ENCODE results near the gene SLC48A1.

The SLC48A1 gene

GRCh38 chr12:47766502-47767215, 6.4 kb upstream of the SLC48A1 start:
- no peak overlapping the region for H3K4me3 ChIP-seq (ENCODE audit: low read depth, low read length)
- POLR2A ChIA-PET = no interaction called here
- CTCF ChIA-PET = interaction anchor here (0.7 to 19.6 kb wide), 13 partner anchors 10 to 138 kb away, joined by 3 to 1419 read pairs (median 11); partner anchors contain the start of genes ENDOU, RAPGEF3 and VDR
- TF ChIP-seq, protein P1, sequence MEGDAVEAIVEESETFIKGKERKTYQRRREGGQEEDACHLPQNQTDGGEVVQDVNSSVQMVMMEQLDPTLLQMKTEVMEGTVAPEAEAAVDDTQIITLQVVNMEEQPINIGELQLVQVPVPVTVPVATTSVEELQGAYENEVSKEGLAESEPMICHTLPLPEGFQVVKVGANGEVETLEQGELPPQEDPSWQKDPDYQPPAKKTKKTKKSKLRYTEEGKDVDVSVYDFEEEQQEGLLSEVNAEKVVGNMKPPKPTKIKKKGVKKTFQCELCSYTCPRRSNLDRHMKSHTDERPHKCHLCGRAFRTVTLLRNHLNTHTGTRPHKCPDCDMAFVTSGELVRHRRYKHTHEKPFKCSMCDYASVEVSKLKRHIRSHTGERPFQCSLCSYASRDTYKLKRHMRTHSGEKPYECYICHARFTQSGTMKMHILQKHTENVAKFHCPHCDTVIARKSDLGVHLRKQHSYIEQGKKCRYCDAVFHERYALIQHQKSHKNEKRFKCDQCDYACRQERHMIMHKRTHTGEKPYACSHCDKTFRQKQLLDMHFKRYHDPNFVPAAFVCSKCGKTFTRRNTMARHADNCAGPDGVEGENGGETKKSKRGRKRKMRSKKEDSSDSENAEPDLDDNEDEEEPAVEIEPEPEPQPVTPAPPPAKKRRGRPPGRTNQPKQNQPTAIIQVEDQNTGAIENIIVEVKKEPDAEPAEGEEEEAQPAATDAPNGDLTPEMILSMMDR (IDR thresholded peaks at IDR 0.05; ENCODE audit: insufficient read depth, low read length, missing control alignments) = no peak
- no peak for DNase-seq (ENCODE audit: low read depth, low spot score)

- H3K4me3 ChIP-seq (ENCODE audit: low read depth, low read length) = no peak overlapping the region
- no peak for DNase-seq (ENCODE audit: low read depth, low spot score)
- POLR2A ChIA-PET = interaction anchor here (1.3 kb wide), 1 partner anchor 9 kb away, joined by 4 read pairs; the partner anchor contains the start of gene RAPGEF3
- CTCF ChIA-PET = interaction anchor here (0.7 to 19.6 kb wide), 12 partner anchors 9 to 116 kb away, joined by 3 to 1419 read pairs (median 20); partner anchors contain the start of genes ENDOU and RAPGEF3
- TF ChIP-seq, protein P1 (IDR thresholded peaks at IDR 0.05; ENCODE audit: insufficient read depth, low read length, missing control alignments) = peak; percentile 29
Observed at GRCh38 chr12:47767216-47767724, 5.8 kb upstream of the SLC48A1 start.

DNA sequence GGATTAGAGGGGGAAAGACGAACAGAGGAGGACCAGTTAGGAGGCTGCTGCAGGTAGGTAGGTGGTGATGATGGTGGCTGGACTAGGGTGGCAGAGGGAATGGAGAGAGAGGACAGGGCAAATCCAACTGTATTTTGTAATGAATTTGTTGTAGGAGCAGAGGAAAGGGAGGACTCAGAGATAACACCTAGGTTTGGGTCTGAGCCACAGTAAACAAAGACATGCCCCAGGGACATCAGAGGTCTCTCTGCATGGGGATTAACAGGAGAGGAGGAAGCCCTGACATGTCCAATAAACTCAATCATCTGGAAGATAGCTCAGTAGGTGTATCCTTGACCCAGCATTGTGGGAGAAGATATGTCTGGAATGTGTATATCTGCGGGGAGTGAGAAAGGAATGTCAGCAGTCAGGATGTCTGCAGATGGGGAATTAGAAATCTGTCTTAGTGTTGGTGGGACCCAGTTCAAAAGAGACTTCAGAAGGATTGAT, 4.7 kb upstream of the SLC48A1 start:
- no peak overlapping the region for H3K4me3 ChIP-seq (ENCODE audit: low read depth, low read length)
- POLR2A ChIA-PET = interaction anchor here (0.9 to 1.3 kb wide), 2 partner anchors 10 to 11 kb away, joined by 3 to 4 read pairs; partner anchors contain the start of gene RAPGEF3
- TF ChIP-seq, protein P1 (IDR thresholded peaks at IDR 0.05; ENCODE audit: insufficient read depth, low read length, missing control alignments) = no peak
- CTCF ChIA-PET = interaction anchor here (0.9 to 19.6 kb wide), 10 partner anchors 8 to 181 kb away, joined by 3 to 1419 read pairs (median 46); partner anchors contain the start of genes ENDOU and RAPGEF3
- DNase-seq (ENCODE audit: low read depth, low spot score) = no peak

DNA sequence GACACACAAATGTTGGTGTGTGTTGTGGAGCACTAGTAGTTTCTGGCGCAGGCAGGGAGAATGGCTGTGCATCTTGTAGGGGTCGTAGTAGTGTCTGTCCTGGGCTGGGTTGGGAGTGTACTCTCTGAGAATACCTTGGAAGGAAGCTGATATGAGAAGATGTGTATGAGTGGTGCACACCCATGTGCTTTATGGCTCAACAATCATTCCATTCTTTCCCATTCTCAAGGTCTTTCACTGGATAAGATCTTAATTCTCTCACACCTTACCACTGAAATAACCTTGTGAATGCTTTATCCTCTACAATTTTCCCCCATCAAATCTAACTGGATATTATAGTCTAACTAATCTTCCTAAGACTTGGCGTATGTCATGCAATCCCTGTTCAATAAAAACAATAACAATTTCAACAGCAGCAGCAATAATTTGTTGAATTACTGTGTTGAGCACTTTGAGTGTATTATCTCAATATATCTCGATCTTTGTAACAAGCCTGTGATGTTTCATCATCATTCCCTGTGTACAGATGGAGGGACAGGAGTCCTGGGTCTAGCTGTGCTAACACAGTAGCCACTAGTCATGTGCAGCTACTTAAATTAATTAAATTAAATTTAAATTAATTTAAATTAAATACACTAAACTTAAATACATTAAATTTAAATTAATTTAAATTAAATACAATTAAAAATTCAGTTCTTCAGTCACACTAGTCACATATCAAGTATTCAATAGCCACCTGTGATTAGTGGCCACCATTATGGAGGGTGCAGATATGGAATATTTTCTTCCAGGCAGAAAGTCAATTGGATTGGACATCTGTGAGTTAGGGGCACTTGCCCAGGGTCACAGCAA, 3.6 kb upstream of the SLC48A1 start:
- ChIA-PET POLR2A (interaction anchor here (0.9 to 1.4 kb wide), 4 partner anchors 11 to 63 kb away, joined by 3 read pairs; partner anchors contain the start of genes RAPGEF3 and RPAP3), CTCF (interaction anchor here (1.1 to 19.6 kb wide), 9 partner anchors 11 to 180 kb away, joined by 4 to 1419 read pairs (median 63); partner anchors contain the start of genes ENDOU and RAPGEF3)
- TF ChIP-seq, protein P1 (IDR thresholded peaks at IDR 0.05; ENCODE audit: insufficient read depth, low read length, missing control alignments) = no peak
- H3K4me3 ChIP-seq (ENCODE audit: low read depth, low read length) = no peak overlapping the region
- DNase-seq (ENCODE audit: low read depth, low spot score) = no peak

DNA sequence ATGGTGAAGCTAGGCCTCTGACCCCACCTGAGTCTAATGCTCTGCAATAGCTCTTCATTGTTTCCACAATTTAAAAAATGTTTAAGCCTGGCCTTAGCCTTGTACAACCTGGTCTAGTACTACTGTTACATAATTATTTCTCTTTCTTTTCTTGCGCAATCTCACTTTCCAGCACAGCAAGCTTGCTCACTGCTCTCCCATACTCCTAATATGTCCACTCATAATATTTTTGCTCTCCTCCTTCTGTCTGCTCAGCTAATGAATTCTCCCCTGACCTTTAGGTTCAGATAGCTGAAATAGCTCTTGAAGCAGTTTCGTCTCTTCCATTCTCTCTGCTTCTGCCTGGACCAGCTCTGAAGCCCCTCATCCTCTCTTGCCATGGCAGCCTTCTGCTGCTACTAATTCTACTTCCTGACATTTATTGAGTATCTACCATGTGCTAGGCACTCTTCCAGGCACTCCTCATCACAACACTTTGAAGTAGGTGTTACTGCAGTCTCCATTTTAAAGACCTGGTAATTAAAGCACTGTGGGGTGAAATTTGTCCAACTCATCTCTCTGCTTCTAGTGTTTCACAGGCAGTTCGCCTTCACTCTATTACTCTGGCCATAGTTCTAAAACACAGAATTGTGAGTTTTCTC, 2.8 kb upstream of the SLC48A1 start:
- TF ChIP-seq, protein P1 (IDR thresholded peaks at IDR 0.05; ENCODE audit: insufficient read depth, low read length, missing control alignments) = no peak
- no peak overlapping the region for H3K4me3 ChIP-seq (ENCODE audit: low read depth, low read length)
- POLR2A ChIA-PET = interaction anchor here (1.0 to 1.4 kb wide), 4 partner anchors 12 to 64 kb away, joined by 3 read pairs; partner anchors contain the start of genes RAPGEF3 and RPAP3
- CTCF ChIA-PET = interaction anchor here (1.1 to 19.6 kb wide), 8 partner anchors 10 to 119 kb away, joined by 4 to 1419 read pairs (median 182); partner anchors contain the start of genes ENDOU and RAPGEF3
- no peak for DNase-seq (ENCODE audit: low read depth, low spot score)

Data from AG04449 (cell line).